Activated CD8-positive, alpha-beta T cell treated with anti-CD3 and anti-CD28 coated beads for 36 hours (primary cell): ENCODE measurements around the gene PNKD. TPM values are rescaled to one million over a fixed set of nuclear protein-coding genes. Genes with fewer than 3 reads are reported as not detected.
A peak's percentile ranks its signal among the peaks of the same experiment; 100 is the strongest.

Source experiments
- ATAC-seq: fragments of 200-7000 bp; cut with Tn5 transposase; one replicate; pipeline ENCODE4 v1.10.0; 2021; ENCODE audit warnings: mild to moderate bottlenecking, moderate library complexity
- CTCF ChIA-PET: fragments of 350-600 bp; sonication (Branson Sonifier 250); formaldehyde crosslinking; loops from one replicate; lab custom pipeline; 2021; ENCODE audit warnings: antibody characterized with exemption; lab: Charles Lee
- POLR2A ChIA-PET: fragments of 350-600 bp; sonication (Branson Sonifier 250); formaldehyde crosslinking; loops from one replicate; lab custom pipeline; 2021; ENCODE audit warnings: antibody characterized with exemption; lab: Charles Lee
- DNase-seq: peaks from one replicate; pipeline ENCODE4 v3.0.0-alpha.2; 2020
- H3K27ac Mint-ChIP-seq: one replicate; pipeline ENCODE4 v1.8.0; 2021; ENCODE audit warnings: mild to moderate bottlenecking, mixed read lengths
- H3K27me3 Mint-ChIP-seq: one replicate; pipeline ENCODE4 v1.8.0; 2021; ENCODE audit warnings: mixed read lengths
- H3K36me3 Mint-ChIP-seq: one replicate; pipeline ENCODE4 v1.8.0; 2021; ENCODE audit warnings: low read depth, mixed read lengths
- H3K4me1 Mint-ChIP-seq: one replicate; pipeline ENCODE4 v1.8.0; 2021; ENCODE audit warnings: low read depth, mixed read lengths
- H3K4me3 Mint-ChIP-seq: one replicate; pipeline ENCODE4 v1.8.0; 2021; ENCODE audit warnings: mild to moderate bottlenecking, moderate library complexity, mixed read lengths
- H3K9me3 Mint-ChIP-seq: one replicate; pipeline ENCODE4 v1.8.0; 2021; ENCODE audit warnings: mixed read lengths
- CTCF ChIP-seq: fragments of 200-600 bp; IDR thresholded peaks from one replicate; pipeline ENCODE4 v1.8.0; 2022; ENCODE audit warnings: antibody characterized with exemption, mild to moderate bottlenecking
- intact Hi-C: fragments of 100-400 bp; cut with micrococcal nuclease; formaldehyde crosslinking; loops from one replicate; pipeline ENCODE4 v1.10.0; 2022
- total RNA-seq, 2 experiments: library from RNA; stranded (reverse); gene quantifications; one replicate each; pipeline ENCODE4 v1.2.3, GENCODE V29; 2021

The PNKD gene
- total RNA-seq, 2 experiments from 2014 or later = 19.8 to 24.4 TPM

GRCh38 chr2:218230882-218231281 lies 39.4 kb upstream of the PNKD start:
- peaks cover 82% of the 10 kb centered on the region for H3K36me3 Mint-ChIP-seq
- POLR2A ChIA-PET = interaction anchor here (0.9 to 8.5 kb wide), 10 partner anchors 9 to 43 kb away, joined by 3 to 75 read pairs (median 6); no protein-coding TSS in a partner anchor
- peak; percentile 44 for TF ChIP-seq CTCF
- CTCF ChIA-PET = interaction anchor here (0.8 to 4.8 kb wide), 9 partner anchors 10 to 56 kb away, joined by 3 to 50 read pairs (median 5); partner anchors contain the start of genes AAMP, ARPC2 and PNKD
- H3K4me3 Mint-ChIP-seq = no peak overlapping the region
- ATAC-seq = peak; percentile 78
- peaks cover 62% of the 10 kb centered on the region for H3K4me1 Mint-ChIP-seq
- H3K9me3 Mint-ChIP-seq = no peaks in the 10 kb centered on the region
- DNase-seq = peak; percentile 68
- peak overlapping the region; percentile 81 for H3K27ac Mint-ChIP-seq
- intact Hi-C loops = no loop called here
- H3K27me3 Mint-ChIP-seq = no peaks in the 10 kb centered on the region

GRCh38 chr2:218233543-218233942 lies 36.8 kb upstream of the PNKD start:
- intact Hi-C loops = no loop called here
- Mint-ChIP-seq H3K27ac (peak overlapping the region; percentile 79), H3K9me3 (no peaks in the 10 kb centered on the region), H3K36me3 (peaks cover 80% of the 10 kb centered on the region), H3K4me1 (peaks cover 41% of the 10 kb centered on the region), H3K27me3 (no peaks in the 10 kb centered on the region), H3K4me3 (no peak overlapping the region)
- ChIA-PET POLR2A (interaction anchor here (1.0 to 8.5 kb wide), 10 partner anchors 8 to 24 kb away, joined by 3 to 75 read pairs (median 4); no protein-coding TSS in a partner anchor), CTCF (interaction anchor here (1.1 to 2.2 kb wide), 3 partner anchors 8 to 19 kb away, joined by 4 to 7 read pairs (median 5); no protein-coding TSS in a partner anchor)
- DNase-seq = no peak
- ATAC-seq = no peak
- no peak for TF ChIP-seq CTCF

GRCh38 chr2:218234521-218234920 lies 35.8 kb upstream of the PNKD start:
- ATAC-seq (no peak), DNase-seq (no peak)
- peak overlapping the region; percentile 69 for H3K27ac Mint-ChIP-seq
- no peaks in the 10 kb centered on the region for H3K9me3 Mint-ChIP-seq
- no peak overlapping the region for H3K4me3 Mint-ChIP-seq
- no peaks in the 10 kb centered on the region for H3K27me3 Mint-ChIP-seq
- H3K36me3 Mint-ChIP-seq = peaks cover 82% of the 10 kb centered on the region
- TF ChIP-seq CTCF = no peak
- ChIA-PET POLR2A (interaction anchor here (1.0 to 8.5 kb wide), 6 partner anchors 9 to 23 kb away, joined by 3 to 75 read pairs (median 6); no protein-coding TSS in a partner anchor), CTCF (interaction anchor here (1.8 to 2.2 kb wide), 3 partner anchors 8 to 23 kb away, joined by 3 to 7 read pairs (median 5); no protein-coding TSS in a partner anchor)
- intact Hi-C loops = no loop called here
- H3K4me1 Mint-ChIP-seq = peaks cover 37% of the 10 kb centered on the region

- no peak for TF ChIP-seq CTCF
- H3K27me3 Mint-ChIP-seq = no peaks in the 10 kb centered on the region
- ChIA-PET CTCF (interaction anchor here (1.8 to 2.2 kb wide), 4 partner anchors 8 to 50 kb away, joined by 3 to 7 read pairs (median 4); no protein-coding TSS in a partner anchor), POLR2A (interaction anchor here (1.3 to 8.5 kb wide), 5 partner anchors 9 to 22 kb away, joined by 3 to 75 read pairs (median 8); no protein-coding TSS in a partner anchor)
- H3K4me1 Mint-ChIP-seq = peaks cover 35% of the 10 kb centered on the region
- no peaks in the 10 kb centered on the region for H3K9me3 Mint-ChIP-seq
- no peak overlapping the region for H3K4me3 Mint-ChIP-seq
- H3K36me3 Mint-ChIP-seq = peaks cover 84% of the 10 kb centered on the region
- DNase-seq (no peak), ATAC-seq (no peak)
- intact Hi-C loops = no loop called here
- peak overlapping the region; percentile 69 for H3K27ac Mint-ChIP-seq
Measured at GRCh38 chr2:218235017-218235416, 35.3 kb upstream of the PNKD start.

GRCh38 chr2:218236829-218237228 lies 33.5 kb upstream of the PNKD start:
- Mint-ChIP-seq H3K9me3 (no peaks in the 10 kb centered on the region), H3K4me1 (peaks cover 33% of the 10 kb centered on the region), H3K27me3 (no peaks in the 10 kb centered on the region), H3K27ac (peak overlapping the region; percentile 46), H3K4me3 (no peak overlapping the region), H3K36me3 (peaks cover 84% of the 10 kb centered on the region)
- intact Hi-C loops = no loop called here
- CTCF ChIA-PET = interaction anchor here (1.0 to 1.1 kb wide), 2 partner anchors 19 to 51 kb away, joined by 3 read pairs; no protein-coding TSS in a partner anchor
- TF ChIP-seq CTCF = no peak
- POLR2A ChIA-PET = interaction anchor here (8.5 kb wide), 1 partner anchor 8 kb away, joined by 75 read pairs; no protein-coding TSS in a partner anchor
- DNase-seq = no peak
- ATAC-seq = no peak
